Stomach smooth muscle (tissue), 2 donors: Measurements from ENCODE around the gene ENTPD6.

Experiments used
- H3K27ac ChIP-seq: one replicate; pipeline ENCODE4 v1.7.0; 2013; ENCODE audit warnings: mild to moderate bottlenecking, low read length, inconsistent platforms
- H3K27me3 ChIP-seq, 2 donors: one replicate each; pipeline ENCODE4 v1.7.0; 2013; ENCODE audit warnings: low read length in 2 of 2; ENCODE audit not compliant: insufficient read depth in 2 of 2, control insufficient read depth in 1 of 2
- H3K36me3 ChIP-seq, 2 donors: one replicate each; pipeline ENCODE4 v1.7.0; 2013; ENCODE audit warnings: low read length in 2 of 2; ENCODE audit not compliant: control insufficient read depth in 2 of 2, insufficient read depth in 2 of 2
- H3K4me1 ChIP-seq: one replicate; pipeline ENCODE4 v1.7.0; 2013; ENCODE audit warnings: low read length; ENCODE audit not compliant: control insufficient read depth, insufficient read depth
- H3K4me3 ChIP-seq, 2 donors: one replicate each; pipeline ENCODE4 v1.7.0; 2013; ENCODE audit warnings: low read length in 2 of 2
- H3K9ac ChIP-seq, 2 donors: one replicate each; pipeline ENCODE4 v1.7.0; 2013; ENCODE audit warnings: low read length in 2 of 2, mild to moderate bottlenecking in 1 of 2
- H3K9me3 ChIP-seq, 2 donors: one replicate each; pipeline ENCODE4 v1.7.0; 2013; ENCODE audit warnings: low read length in 2 of 2; ENCODE audit not compliant: control insufficient read depth in 2 of 2
- donor health status: healthy.
- donor health status: Pancreatic carcinoma.

ENTPD6 gene

GRCh38 chr20:25252686-25253421, 57.3 kb downstream of the ENTPD6 start:
- peaks cover 0 to 7% of the 10 kb centered on the region in 2 donors for H3K36me3 ChIP-seq
- no peaks in the 10 kb centered on the region for H3K9me3 ChIP-seq
- peak overlapping the region in 1 of 2 donors; percentile 36 for H3K9ac ChIP-seq
- no peak overlapping the region for H3K27ac ChIP-seq
- no peak overlapping the region for H3K4me3 ChIP-seq
- peaks cover 61% of the 10 kb centered on the region for H3K4me1 ChIP-seq
- no peaks in the 10 kb centered on the region for H3K27me3 ChIP-seq

GRCh38 chr20:25253606-25254275, 58.2 kb downstream of the ENTPD6 start:
- Histone ChIP-seq H3K4me1 (peaks cover 63% of the 10 kb centered on the region), H3K36me3 (peaks cover 3 to 7% of the 10 kb centered on the region in 2 donors), H3K27ac (no peak overlapping the region), H3K9ac (no peak overlapping the region), H3K4me3 (no peak overlapping the region), H3K27me3 (no peaks in the 10 kb centered on the region), H3K9me3 (no peaks in the 10 kb centered on the region)

GRCh38 chr20:25254571-25254970, 59.1 kb downstream of the ENTPD6 start:
- peaks cover 59% of the 10 kb centered on the region for H3K4me1 ChIP-seq
- no peak overlapping the region for H3K4me3 ChIP-seq
- H3K27me3 ChIP-seq: no peaks in the 10 kb centered on the region
- H3K9me3 ChIP-seq: no peaks in the 10 kb centered on the region
- no peak overlapping the region for H3K27ac ChIP-seq
- peaks cover 10 to 13% of the 10 kb centered on the region in 2 donors for H3K36me3 ChIP-seq
- peak overlapping the region in 1 of 2 donors; percentile 13 for H3K9ac ChIP-seq

- Histone ChIP-seq H3K9ac (no peak overlapping the region), H3K4me1 (peaks cover 55% of the 10 kb centered on the region), H3K27ac (no peak overlapping the region), H3K27me3 (no peaks in the 10 kb centered on the region), H3K36me3 (peaks cover 15 to 18% of the 10 kb centered on the region in 2 donors), H3K9me3 (no peaks in the 10 kb centered on the region), H3K4me3 (peak overlapping the region in 1 of 2 donors; percentile 40)
These were observed 59.6 kb downstream of the ENTPD6 start for GRCh38 chr20:25254986-25255680.

GRCh38 chr20:25256226-25256859, 60.8 kb downstream of the ENTPD6 start:
- H3K9ac ChIP-seq: no peak overlapping the region
- no peaks in the 10 kb centered on the region for H3K9me3 ChIP-seq
- peaks cover 47% of the 10 kb centered on the region for H3K4me1 ChIP-seq
- H3K4me3 ChIP-seq: peak overlapping the region in 1 of 2 donors; percentile 15
- H3K36me3 ChIP-seq: peaks cover 17 to 26% of the 10 kb centered on the region in 2 donors
- no peak overlapping the region for H3K27ac ChIP-seq
- H3K27me3 ChIP-seq: no peaks in the 10 kb centered on the region

- peaks cover 39% of the 10 kb centered on the region for H3K4me1 ChIP-seq
- H3K36me3 ChIP-seq: peaks cover 17 to 24% of the 10 kb centered on the region in 2 donors
- H3K4me3 ChIP-seq: no peak overlapping the region
- no peaks in the 10 kb centered on the region for H3K27me3 ChIP-seq
- no peaks in the 10 kb centered on the region for H3K9me3 ChIP-seq
- no peak overlapping the region for H3K9ac ChIP-seq
- no peak overlapping the region for H3K27ac ChIP-seq
These were observed 61.6 kb downstream of the ENTPD6 start for GRCh38 chr20:25257130-25257529.

- H3K9ac ChIP-seq: no peak overlapping the region
- H3K4me1 ChIP-seq: peaks cover 32% of the 10 kb centered on the region
- H3K27me3 ChIP-seq: no peaks in the 10 kb centered on the region
- peaks cover 17 to 24% of the 10 kb centered on the region in 2 donors for H3K36me3 ChIP-seq
- H3K9me3 ChIP-seq: no peaks in the 10 kb centered on the region
- no peak overlapping the region for H3K27ac ChIP-seq
- H3K4me3 ChIP-seq: no peak overlapping the region
These were observed 62.4 kb downstream of the ENTPD6 start for GRCh38 chr20:25257756-25258475.

GRCh38 chr20:25258476-25258805, 62.9 kb downstream of the ENTPD6 start:
- H3K9ac ChIP-seq: no peak overlapping the region
- no peaks in the 10 kb centered on the region for H3K9me3 ChIP-seq
- no peak overlapping the region for H3K27ac ChIP-seq
- no peaks in the 10 kb centered on the region for H3K27me3 ChIP-seq
- no peak overlapping the region for H3K4me3 ChIP-seq
- peaks cover 17 to 24% of the 10 kb centered on the region in 2 donors for H3K36me3 ChIP-seq
- peaks cover 29% of the 10 kb centered on the region for H3K4me1 ChIP-seq

GRCh38 chr20:25258828-25259227, 63.3 kb downstream of the ENTPD6 start:
- H3K27me3 ChIP-seq: no peaks in the 10 kb centered on the region
- no peak overlapping the region for H3K4me3 ChIP-seq
- peaks cover 26% of the 10 kb centered on the region for H3K4me1 ChIP-seq
- H3K9me3 ChIP-seq: no peaks in the 10 kb centered on the region
- H3K27ac ChIP-seq: no peak overlapping the region
- peaks cover 17 to 24% of the 10 kb centered on the region in 2 donors for H3K36me3 ChIP-seq
- H3K9ac ChIP-seq: no peak overlapping the region

- Histone ChIP-seq H3K27ac (no peak overlapping the region), H3K9me3 (no peaks in the 10 kb centered on the region), H3K4me3 (no peak overlapping the region), H3K27me3 (no peaks in the 10 kb centered on the region), H3K4me1 (peaks cover 26% of the 10 kb centered on the region), H3K36me3 (peaks cover 17 to 24% of the 10 kb centered on the region in 2 donors), H3K9ac (no peak overlapping the region)
These were observed 63.8 kb downstream of the ENTPD6 start for GRCh38 chr20:25259358-25259757.
